Ovary (tissue), 9 donors: ENCODE results near the gene UXS1. TPM values are rescaled to one million over a fixed set of nuclear protein-coding genes. Genes with fewer than 3 reads are reported as not detected.

Experiments used
- DNase-seq, 5 donors: peaks; one replicate each; pipeline ENCODE4 v3.0.0-alpha.2; 2019 to 2020
- H3K27ac ChIP-seq, 2 donors: fragments of 200-600 bp; one replicate each; pipeline versions ENCODE4 v1.5.1 to v1.8.0; 2019 to 2022
- H3K27me3 ChIP-seq: fragments of 200-600 bp; one replicate; pipeline ENCODE4 v1.8.0; 2022
- H3K36me3 ChIP-seq: fragments of 200-600 bp; sonication (generic); one replicate; pipeline ENCODE4 v1.5.1; 2019
- H3K4me1 ChIP-seq: one replicate; pipeline ENCODE4 v1.8.1; 2013; ENCODE audit warnings: mild to moderate bottlenecking, moderate library complexity; ENCODE audit not compliant: insufficient read depth
- H3K4me3 ChIP-seq: fragments of 200-600 bp; sonication (generic); one replicate; pipeline ENCODE4 v1.5.1; 2017
- H3K9me3 ChIP-seq, 2 donors: fragments of 200-600 bp in 1 of 2; sonication (generic) in 1 of 2; one replicate each; pipeline versions ENCODE4 v1.5.1 to v1.8.1; 2013 to 2019; ENCODE audit warnings: mild to moderate bottlenecking in 1 of 2, moderate library complexity in 1 of 2
- CTCF ChIP-seq, 3 donors: fragments of 450-650 bp in 2 of 3; fragments of 200-600 bp in 1 of 3; IDR thresholded peaks; one replicate each; pipeline versions ENCODE4 v1.5.1 to v1.8.0; 2016 to 2022; ENCODE audit warnings: antibody characterized with exemption in 3 of 3, mild to moderate bottlenecking in 1 of 3
- EP300 ChIP-seq: sonication (generic); formaldehyde crosslinking; IDR thresholded peaks from one replicate; pipeline ENCODE4 v1.6.1; 2017; ENCODE audit warnings: antibody characterized with exemption
- POLR2A ChIP-seq: fragments of 450-650 bp; IDR thresholded peaks from one replicate; pipeline ENCODE4 v1.6.1; 2017; ENCODE audit warnings: antibody characterized with exemption, mild to moderate bottlenecking, moderate library complexity
- WGBS, 3 donors: extraction: QIAGEN DNeasy Blood & Tissue Kit in 1 of 3; methylation state at CpG; one replicate each; pipeline versions ENCODE4 v1.1.5 to v1.1.7; 2013 to 2017; 5-methylcytosine and 5-hydroxymethylcytosine counted together
- intact Hi-C, 4 donors: fragments of 100-400 bp; cut with DNase I; formaldehyde crosslinking; loops; one replicate each; pipeline versions ENCODE4 v1.11.0 to v1.15.1; 2022 to 2023
- polyA plus RNA-seq, 2 donors: library from polyadenylated mRNA; stranded (reverse); fragments of 200-250 nt in 1 of 2; fragments of 350-450 nt in 1 of 2; fragmentation: Illumina TruSeq in 1 of 2; extraction: RNeasy Lipid Tissue Mini Kit (QIAGEN cat#74804) in 1 of 2; gene quantifications; one replicate each; pipeline ENCODE4 v1.2.3, GENCODE V29; 2013 to 2014
- total RNA-seq, 7 donors: library from RNA; depleted of rRNA in 2 of 7; stranded (reverse); fragments of >200 nt in 2 of 7; fragmentation: NEBNext Ultra II Directional in 3 of 7; extraction: Animal tissue kit (Norgen Biotek cat#: 25700) in 3 of 7; gene quantifications; one replicate each; pipeline versions ENCODE4 v1.1.0 to v1.2.4, GENCODE V29; 2016 to 2023
- donor health status: DM: no; HTN: no; CAD: no; lungs with moderate emphysema.
- donor health status: DM: no; HTN: no; CAD: no.
- donor health status: Bipolar disorder and iron deficiency.
- donor health status: DM: yes; HTN: yes; CAD: no.
- donor health status: DM: no; HTN: no; CAD: no.
- donor health status: DM: yes; HTN: yes; CAD: no.

Gene UXS1
- total and polyA plus RNA-seq, 9 donors: 23.9 to 70.8 (median 27.7) TPM

DNA sequence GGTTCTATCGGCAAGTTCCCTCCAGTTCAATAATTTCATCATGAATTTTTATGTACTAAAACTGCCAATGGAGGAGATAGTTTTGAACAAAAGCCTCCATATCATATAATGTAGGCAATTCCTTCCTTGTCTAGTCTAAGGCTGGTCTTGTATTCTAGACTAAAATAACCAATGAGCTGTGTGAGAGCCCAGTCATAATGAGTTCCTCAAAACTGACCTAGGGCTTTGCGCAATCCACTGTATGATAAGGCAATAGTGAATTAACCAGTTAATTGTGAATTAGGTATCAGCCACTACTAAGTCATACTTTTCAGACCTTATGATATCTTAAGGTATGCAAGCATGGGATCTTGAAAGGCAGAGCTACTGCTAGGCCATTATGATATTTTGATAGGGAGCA is 7.6 kb upstream of the UXS1 start:
- DNase-seq: no peak
- H3K4me1 ChIP-seq: no peaks in the 10 kb centered on the region
- no peaks in the 10 kb centered on the region for H3K36me3 ChIP-seq
- intact Hi-C loops: no loop called here
- no peaks in the 10 kb centered on the region for H3K27me3 ChIP-seq
- H3K9me3 ChIP-seq: no peaks in the 10 kb centered on the region
- WGBS, 3 donors: 81 to 95% (median 92%) methylated on average over 2 of the region's 2 CpGs
- H3K4me3 ChIP-seq: no peak overlapping the region
- no peak overlapping the region for H3K27ac ChIP-seq
- TF ChIP-seq EP300: no peak
- no peak for TF ChIP-seq CTCF (IDR thresholded peaks at IDR 0.05)
- no peak for TF ChIP-seq POLR2A

DNA sequence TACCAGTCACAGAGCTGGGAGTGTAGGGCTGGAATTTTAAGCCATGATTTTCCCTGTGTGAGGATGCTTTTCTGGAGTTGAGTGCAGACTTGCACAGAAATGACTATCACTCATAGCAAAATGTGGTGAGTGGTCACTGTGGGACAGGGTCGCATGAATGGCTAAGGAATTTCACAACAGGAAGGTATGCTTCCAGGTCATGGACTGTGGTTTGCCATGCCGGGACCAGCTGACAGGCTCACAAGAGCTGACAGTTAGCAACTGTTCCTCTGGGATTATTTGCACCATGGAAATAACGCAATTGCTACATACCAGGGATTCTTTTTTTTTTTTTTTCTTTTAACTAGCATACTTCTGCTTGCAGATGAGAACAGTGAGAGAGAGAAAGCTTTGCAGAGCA is 3.8 kb upstream of the UXS1 start:
- no peaks in the 10 kb centered on the region for H3K36me3 ChIP-seq
- no peaks in the 10 kb centered on the region for H3K27me3 ChIP-seq
- TF ChIP-seq EP300 (no peak), CTCF (IDR thresholded peaks at IDR 0.05) (no peak), POLR2A (no peak)
- H3K9me3 ChIP-seq: no peaks in the 10 kb centered on the region
- no peak overlapping the region for H3K4me3 ChIP-seq
- H3K27ac ChIP-seq: no peak overlapping the region
- 2 to 5% (median 4%) methylated on average over 3 of the region's 3 CpGs for WGBS, 3 donors
- no peak for DNase-seq
- intact Hi-C loops: loop anchor here in 1 of 4 donors (10.0 kb wide), 1 partner anchor 453 kb away; the partner anchor contains the start of gene NCK2
- H3K4me1 ChIP-seq: no peaks in the 10 kb centered on the region

DNA sequence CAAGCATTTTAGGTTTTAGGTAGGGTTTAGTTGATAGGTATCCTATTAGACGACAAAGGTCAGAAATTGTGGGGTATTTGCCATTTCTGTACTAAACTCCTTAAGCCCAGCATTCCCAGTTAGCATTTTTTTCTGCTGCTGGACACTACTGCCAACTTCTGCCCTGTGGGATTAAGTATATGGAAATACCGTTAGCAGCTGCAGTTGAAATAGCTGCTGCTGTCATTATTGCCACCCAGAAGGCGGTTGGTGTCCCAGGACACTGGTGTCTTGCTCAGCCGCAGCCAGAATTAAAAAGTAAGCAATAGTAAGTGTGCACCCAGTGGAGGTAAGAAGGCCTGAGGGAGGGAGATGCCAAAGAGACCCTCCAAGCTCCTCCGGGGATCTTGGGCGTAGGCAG is 1.9 kb upstream of the UXS1 start:
- Histone ChIP-seq H3K9me3 (no peaks in the 10 kb centered on the region), H3K4me1 (peaks cover 5% of the 10 kb centered on the region)
- TF ChIP-seq POLR2A (no peak), EP300 (no peak), CTCF (IDR thresholded peaks at IDR 0.05) (no peak)

DNA sequence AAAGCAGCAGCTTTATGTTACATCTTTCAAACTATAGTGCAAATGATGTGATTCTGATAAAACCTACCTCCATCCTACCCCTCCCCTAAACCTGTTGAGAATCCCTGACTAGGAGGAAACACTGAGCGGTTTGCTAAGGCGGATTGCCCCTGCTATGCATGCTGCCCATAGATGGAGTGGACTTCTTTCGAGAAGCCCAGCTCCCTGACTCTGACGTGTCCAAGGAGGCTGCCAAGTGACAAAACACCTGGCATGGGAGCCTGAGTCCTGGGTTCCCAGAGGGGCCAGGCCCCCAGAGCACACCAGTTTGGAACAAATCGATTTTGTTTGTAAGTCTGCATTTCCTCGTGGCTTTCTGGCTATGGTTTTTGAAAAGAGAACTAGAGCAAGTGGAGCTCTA is 1.4 kb upstream of the UXS1 start:
- no peaks in the 10 kb centered on the region for H3K27me3 ChIP-seq
- DNase-seq: no peak
- H3K36me3 ChIP-seq: no peaks in the 10 kb centered on the region
- intact Hi-C loops: loop anchor here in 1 of 4 donors (10.0 kb wide), 1 partner anchor 451 kb away; the partner anchor contains the start of gene NCK2
- 91 to 93% (median 91%) methylated on average over 6 of the region's 6 CpGs for WGBS, 3 donors
- TF ChIP-seq POLR2A (no peak), CTCF (IDR thresholded peaks at IDR 0.05) (no peak)
- H3K4me1 ChIP-seq: peaks cover 5% of the 10 kb centered on the region
- no peak overlapping the region for H3K4me3 ChIP-seq
- no peaks in the 10 kb centered on the region for H3K9me3 ChIP-seq
- H3K27ac ChIP-seq: no peak overlapping the region

More for the DNA sequence above, 1.9 kb upstream of the UXS1 start:
- no peaks in the 10 kb centered on the region for H3K27me3 ChIP-seq
- H3K4me3 ChIP-seq: no peak overlapping the region
- no peak overlapping the region for H3K27ac ChIP-seq
- intact Hi-C loops: loop anchor here in 1 of 4 donors (10.0 kb wide), 1 partner anchor 451 kb away; the partner anchor contains the start of gene NCK2
- no peaks in the 10 kb centered on the region for H3K36me3 ChIP-seq
- DNase-seq: no peak
- 78 to 86% (median 79%) methylated on average over 6 of the region's 6 CpGs for WGBS, 3 donors
